ENCODE data around the gene RBM19.
A peak's percentile ranks its signal among the peaks of the same experiment; 100 is the strongest.

Gene RBM19

DNA sequence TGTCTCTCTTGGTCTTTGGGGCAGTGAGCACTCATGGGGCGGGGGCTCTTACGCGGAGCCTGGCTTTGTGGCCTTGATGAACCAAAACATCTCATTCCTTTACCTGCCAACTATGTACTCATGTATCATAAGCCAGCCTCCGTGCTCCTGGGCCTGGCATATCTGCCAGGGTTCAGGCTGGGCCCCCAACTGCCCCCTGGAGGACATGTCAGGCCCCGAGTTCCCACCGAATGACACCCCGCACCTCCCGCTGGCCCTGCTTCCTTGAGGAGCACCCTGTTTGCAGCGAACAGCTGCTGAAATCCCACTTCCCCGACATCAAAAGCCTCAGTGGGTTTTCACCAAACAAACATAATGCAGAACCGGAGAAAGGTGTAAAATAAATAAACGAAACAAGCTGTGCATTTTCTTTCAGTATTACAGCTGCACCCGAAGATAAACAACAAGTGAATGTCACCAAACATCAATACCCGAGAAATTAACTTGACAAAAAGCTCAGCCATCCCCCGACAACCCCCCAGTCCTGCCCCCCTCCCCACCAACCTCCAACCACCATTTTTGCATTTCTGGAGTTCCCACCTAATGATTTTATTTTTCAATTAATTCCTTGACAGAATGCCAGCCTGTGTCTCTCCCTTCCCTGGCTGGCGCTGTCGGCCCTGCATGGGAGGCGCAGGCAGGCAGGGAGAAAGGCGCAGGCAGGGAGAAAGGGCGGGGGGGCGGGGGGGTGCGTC is 139.2 kb downstream of the RBM19 start:
- TF ChIP-seq, protein P1, sequence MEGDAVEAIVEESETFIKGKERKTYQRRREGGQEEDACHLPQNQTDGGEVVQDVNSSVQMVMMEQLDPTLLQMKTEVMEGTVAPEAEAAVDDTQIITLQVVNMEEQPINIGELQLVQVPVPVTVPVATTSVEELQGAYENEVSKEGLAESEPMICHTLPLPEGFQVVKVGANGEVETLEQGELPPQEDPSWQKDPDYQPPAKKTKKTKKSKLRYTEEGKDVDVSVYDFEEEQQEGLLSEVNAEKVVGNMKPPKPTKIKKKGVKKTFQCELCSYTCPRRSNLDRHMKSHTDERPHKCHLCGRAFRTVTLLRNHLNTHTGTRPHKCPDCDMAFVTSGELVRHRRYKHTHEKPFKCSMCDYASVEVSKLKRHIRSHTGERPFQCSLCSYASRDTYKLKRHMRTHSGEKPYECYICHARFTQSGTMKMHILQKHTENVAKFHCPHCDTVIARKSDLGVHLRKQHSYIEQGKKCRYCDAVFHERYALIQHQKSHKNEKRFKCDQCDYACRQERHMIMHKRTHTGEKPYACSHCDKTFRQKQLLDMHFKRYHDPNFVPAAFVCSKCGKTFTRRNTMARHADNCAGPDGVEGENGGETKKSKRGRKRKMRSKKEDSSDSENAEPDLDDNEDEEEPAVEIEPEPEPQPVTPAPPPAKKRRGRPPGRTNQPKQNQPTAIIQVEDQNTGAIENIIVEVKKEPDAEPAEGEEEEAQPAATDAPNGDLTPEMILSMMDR (IDR thresholded peaks at IDR 0.05): no peak

DNA sequence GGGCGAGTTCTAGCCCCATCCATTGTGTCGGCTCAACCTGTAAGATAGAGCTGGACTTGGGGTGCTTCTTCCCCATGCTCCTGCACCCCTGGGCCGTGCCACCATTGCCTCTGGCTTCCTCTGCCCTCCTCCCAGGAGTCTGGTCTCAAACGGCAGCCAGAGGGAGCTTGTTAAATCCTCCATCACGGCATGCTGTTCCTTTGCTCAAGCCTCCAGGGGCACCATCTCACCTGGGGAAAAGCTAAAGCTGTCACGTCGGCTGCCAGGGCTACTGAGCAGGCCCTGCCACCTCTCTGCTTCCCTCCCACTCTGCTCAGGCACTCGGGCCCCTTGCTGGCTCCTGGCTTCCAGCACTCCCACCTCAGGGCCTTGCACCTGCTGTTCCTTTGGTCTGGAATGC is 140.4 kb downstream of the RBM19 start:
- TF ChIP-seq, protein P1 (IDR thresholded peaks at IDR 0.05): no peak

DNA sequence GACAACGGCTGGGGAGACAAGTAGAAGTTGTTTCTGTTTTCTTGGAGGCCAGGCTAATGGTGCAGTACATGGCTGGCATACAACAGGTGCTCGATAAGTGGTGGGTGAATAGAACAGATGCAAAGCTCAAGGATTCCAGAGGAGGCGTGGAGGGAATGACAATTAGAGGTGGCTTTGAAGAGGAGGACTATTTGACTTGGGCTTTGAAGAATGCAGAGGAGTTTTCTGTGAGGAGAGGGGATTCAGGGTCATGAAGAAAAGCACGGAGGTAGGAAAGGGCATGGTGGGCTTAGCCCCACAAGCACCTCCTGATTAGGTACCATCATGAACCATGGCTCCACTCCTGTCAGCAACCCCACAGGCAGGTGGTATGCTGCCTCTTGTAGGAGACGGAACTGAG is 142.3 kb downstream of the RBM19 start:
- TF ChIP-seq, protein P1 (IDR thresholded peaks at IDR 0.05): no peak

DNA sequence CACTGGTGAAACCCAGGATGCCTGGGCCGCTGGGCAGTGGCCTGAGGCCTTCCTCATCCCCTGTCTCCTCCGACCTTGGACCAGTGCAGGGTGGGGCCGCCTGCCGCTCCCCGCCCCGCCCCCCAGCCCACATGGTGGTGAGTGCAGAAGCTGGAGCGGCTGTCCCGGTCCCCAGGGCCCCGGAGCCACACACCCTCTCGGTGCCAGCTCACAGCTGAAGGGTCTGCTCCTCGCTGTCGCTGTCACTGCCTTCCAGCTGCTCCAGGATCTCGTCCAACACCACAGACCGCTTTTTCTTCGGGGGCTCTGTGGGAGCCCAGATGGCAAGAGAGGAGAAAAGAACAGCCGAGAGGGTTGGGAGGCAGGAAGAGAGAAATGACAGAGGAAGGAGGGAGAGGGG is 143.1 kb downstream of the RBM19 start:
- TF ChIP-seq, protein P1 (IDR thresholded peaks at IDR 0.05): no peak

DNA sequence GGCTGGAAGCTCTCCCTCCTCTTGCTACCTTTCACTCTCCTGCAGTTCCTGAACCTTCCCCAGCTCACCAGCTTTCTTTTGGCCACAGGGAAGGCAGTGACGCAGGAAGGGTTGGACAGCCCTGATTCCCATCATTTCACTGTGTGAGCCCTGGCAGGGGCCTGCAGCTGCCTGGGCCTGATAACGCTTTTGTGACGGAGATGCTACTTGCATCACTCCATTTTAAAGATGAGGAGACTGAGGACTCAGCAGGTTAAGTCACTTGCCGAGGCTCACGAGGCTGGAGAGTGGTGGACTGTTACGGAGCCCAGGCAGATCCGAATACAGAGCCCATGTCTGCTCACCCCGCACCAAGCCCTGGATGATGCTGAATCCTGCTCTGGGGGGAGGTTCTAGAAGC is 145.3 kb downstream of the RBM19 start:
- TF ChIP-seq, protein P1 (IDR thresholded peaks at IDR 0.05): no peak

DNA sequence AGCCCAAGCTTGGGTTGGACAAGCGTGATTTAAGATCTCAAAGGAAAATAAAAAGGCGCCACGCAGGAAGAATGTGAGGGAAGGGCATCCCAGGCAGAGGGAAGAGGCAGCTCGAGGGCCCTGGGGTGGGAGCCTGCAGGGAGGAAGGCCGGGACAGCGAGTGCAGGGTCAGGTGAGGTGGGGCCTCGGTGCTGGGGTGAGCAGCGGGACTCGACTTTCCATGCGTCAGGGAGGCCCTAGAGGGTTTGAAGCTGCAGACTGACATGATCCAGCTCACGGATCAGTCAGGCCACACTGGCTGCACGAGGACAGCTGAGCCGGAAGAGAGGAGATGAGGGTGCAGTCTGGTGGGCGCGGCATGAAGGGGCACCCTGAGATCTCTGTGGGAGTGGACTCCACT is 145.8 kb downstream of the RBM19 start:
- TF ChIP-seq, protein P1 (IDR thresholded peaks at IDR 0.05): no peak

DNA sequence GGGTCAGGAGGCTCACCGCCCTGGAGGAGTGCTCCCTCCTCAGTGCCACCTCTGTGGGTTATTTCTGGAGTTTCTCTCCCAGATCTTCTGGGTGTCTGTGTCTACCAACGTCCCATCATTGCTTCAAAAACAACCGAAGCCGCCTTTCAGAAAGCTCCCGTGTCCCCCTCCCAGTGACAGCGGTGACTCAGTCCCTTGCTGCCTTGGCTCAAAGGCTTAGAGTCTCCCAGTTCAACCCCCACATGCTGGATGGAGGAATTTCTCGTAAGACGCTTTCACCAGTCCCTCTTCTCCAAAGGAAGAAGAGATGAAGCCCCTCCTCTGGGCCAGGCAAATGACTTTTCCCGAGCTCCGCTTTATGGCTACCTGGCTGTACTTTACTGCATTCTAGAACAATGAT is 146.6 kb downstream of the RBM19 start:
- TF ChIP-seq, protein P1 (IDR thresholded peaks at IDR 0.05): no peak

DNA sequence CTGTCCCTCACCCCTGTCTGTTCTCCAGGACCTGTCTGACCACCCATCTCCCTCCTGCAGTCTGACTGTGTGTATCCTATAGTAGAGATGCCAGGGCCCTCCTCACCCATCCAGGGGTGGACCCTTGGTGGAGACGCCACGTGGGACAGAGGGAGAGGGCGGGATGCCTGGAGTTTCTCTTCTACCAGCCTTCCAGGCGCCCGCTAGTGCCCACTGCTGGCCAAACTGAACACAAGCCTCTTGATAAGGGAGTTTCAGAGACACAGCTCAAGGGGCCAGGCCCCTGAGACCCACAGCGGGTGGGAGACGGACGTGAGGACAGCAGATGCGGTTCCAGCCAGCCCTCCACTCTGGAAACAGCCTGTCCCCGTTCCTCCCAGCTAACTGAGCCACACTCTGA is 147.3 kb downstream of the RBM19 start:
- TF ChIP-seq, protein P1 (IDR thresholded peaks at IDR 0.05): peak; percentile 65

All from LNCAP (cell line).